HK-2 (cell line): ENCODE measurements around the gene ZNRD2.

Source experiments
- DNase-seq: peaks from one replicate; pipeline ENCODE4 v3.0.0-alpha.2; 2018; ENCODE audit not compliant: unreplicated experiment

The ZNRD2 gene

DNA sequence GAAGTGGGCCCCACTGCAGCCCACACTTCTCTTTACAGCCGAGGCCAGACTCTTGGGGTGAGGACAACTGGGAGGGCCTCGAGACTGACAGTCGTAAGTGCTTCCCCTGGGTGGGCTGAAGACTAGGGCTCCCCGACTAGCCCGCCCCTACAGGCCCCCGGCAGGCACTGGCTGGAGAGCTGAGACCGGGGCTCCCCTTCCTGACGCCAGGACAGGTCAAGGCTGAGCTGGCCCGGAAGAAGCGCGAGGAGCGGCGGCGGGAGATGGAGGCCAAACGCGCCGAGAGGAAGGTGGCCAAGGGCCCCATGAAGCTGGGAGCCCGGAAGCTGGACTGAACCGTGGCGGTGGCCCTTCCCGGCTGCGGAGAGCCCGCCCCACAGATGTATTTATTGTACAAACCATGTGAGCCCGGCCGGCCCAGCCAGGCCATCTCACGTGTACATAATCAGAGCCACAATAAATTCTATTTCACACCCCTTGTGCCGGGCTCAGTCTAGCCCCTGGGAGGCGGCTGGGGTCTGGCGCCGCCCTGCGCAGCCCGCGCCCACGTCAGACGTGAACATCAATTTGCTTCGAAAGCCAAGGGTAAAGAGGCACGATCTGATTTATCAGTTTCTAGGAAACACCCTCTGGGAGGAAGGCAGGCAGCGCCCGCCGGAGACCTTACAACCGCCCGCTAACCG, 31.9 kb upstream of the ZNRD2 start:
- DNase-seq: no peak

DNA sequence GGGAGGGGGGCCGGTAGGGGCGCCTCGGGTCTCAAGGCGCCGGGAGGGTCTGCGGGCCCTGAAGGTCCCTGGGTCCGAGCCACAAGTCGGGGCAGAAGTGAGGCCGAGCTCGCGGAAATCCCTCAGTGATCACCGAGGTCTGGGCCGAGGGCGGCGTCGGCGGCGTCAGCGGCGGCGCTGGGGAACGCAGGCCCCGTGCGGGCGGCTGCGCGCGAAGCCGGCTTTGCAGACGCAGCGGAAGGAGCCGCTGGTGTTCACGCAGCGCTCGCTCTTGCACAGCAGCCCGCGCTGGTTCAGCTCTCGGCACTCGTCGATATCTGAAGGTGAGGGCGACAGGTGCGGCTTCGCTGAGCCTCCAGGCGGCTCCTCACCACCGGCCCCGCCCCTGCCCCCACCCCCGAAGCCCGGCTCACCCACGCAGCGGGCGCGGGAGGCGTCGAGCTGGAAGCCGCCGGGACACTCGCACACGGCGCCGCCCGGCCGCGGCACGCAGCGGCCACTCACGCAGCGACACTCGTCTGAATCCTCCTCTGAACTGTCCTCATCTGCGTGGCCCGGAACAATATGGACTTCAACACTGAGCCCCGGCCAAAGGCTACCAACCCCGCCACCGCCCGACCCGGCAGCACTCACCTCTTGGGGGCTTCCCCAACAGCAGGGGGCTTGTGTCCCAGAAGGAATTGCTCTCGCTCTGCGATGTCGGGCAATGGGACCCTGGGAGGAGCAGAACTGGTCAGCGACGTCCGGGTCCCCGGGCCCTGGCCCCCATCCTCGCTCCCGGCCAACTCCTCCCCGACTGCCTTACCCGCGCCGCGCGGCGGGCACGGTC, 31.1 kb upstream of the ZNRD2 start:
- no peak for DNase-seq

DNA sequence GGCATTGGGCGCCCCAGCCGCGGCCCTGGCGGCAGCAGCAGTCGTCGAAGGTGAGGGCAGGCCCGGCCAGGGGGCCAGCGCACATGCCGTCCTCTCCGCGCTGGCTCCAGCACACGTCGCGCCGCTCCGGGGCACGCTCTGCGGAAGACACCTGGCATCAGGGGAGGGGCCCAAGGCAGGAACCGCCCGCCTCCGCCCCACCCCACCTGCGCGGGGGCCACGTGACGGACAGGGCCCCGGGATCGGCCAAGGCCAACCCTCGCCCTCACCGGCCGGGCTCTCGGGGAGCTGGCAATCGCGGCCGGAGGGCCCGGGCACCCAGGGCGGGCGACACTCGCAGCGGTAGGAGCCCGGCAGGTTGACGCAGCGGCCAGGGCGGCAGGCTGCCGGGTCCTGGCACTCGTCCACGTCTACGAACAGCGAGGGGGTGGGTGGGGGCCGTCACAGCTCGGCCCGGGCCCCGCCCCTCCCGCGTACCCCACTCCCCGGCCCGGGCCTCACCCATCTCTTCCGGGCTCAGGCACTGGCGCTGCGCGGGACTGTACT, 30.5 kb upstream of the ZNRD2 start:
- no peak for DNase-seq

DNA sequence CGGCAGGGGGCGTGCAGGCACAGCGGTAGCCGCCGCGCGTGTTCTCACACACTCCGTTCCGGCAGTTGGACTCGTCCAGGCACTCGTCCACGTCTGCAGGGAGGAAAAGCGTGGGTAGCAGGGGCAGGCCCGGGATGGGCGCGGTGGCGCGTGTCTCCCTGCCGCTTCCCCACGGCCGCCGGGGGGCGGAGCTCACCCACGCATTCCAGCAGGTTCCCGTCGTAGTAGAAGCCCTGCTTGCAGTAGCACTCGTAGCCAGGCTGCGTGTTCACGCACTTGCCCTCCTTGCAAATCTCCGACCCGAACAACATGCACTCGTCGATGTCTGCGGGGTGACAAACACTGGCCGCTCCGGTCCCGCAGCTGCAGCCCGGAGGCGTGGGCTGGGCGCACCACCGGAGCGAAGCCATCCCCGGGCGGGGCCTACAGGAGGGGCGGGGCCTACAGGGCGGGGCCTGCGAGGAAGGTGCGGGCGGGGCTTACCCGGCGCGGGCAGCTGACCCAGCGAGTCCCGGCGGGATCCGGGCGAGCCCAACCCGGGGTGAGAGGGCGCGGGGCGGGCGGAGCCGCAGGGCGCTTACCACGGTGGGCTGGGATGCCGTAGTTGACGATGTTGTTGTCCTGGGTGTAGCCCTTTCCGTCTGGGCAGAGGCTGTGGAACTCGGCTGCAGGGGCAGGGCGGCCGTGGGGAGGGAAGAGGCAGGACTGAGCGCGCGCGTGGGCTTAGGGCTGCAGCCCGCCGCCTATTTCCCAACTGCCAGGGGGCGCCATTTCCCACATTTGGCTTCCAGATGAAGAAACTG, 29.8 kb upstream of the ZNRD2 start:
- peak; percentile 86 for DNase-seq

GRCh38 chr11:65541093-65541982, 28.9 kb upstream of the ZNRD2 start:
- no peak for DNase-seq

DNA sequence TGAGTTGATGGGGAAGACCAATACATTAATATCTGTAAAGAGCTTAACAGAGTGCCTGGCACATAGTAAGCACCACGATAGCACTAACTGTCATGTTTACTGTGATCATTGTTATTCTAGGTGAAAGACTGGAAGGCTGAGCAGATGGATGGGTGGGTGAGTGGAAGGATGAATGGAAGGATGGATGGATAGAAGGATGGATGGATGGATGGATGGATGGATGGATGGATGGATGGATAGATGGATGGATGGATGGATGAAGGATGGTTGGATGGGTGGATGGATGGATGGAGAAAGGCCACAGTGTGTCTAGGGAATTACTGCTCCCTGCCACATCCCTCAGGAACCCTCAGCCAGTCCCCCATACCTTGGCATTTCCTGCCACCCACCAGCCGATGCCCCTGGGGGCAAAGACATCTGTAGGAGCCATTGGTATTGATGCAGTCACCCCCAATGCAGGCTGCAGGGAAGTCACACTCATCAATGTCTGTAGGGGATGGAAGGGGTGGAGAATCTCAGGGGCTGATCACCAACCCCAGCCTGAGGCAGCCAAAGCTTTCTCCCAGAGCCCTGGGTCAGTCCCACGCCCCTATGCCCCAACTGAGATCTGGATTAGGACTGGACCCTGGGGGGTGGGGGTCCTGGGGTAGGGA, 27.4 kb upstream of the ZNRD2 start:
- no peak for DNase-seq

DNA sequence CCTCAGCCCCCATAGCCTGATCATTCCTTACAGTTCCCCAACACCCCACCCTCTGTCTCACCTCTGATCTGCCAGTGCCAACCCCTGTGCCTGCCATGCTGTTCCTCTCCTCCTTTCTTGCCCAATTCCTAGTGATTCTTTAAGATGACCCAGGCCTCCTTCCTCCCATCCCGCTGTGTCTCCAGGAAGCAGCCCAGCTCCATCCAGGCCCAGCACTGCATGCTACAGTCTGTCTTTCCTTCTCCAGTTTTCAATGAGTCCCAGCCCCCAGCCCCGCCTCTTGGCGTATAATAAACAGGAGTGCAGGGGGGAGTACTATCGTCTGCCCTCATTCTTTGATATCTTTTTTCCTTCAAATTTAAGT, 24.4 kb upstream of the ZNRD2 start:
- DNase-seq: no peak

DNA sequence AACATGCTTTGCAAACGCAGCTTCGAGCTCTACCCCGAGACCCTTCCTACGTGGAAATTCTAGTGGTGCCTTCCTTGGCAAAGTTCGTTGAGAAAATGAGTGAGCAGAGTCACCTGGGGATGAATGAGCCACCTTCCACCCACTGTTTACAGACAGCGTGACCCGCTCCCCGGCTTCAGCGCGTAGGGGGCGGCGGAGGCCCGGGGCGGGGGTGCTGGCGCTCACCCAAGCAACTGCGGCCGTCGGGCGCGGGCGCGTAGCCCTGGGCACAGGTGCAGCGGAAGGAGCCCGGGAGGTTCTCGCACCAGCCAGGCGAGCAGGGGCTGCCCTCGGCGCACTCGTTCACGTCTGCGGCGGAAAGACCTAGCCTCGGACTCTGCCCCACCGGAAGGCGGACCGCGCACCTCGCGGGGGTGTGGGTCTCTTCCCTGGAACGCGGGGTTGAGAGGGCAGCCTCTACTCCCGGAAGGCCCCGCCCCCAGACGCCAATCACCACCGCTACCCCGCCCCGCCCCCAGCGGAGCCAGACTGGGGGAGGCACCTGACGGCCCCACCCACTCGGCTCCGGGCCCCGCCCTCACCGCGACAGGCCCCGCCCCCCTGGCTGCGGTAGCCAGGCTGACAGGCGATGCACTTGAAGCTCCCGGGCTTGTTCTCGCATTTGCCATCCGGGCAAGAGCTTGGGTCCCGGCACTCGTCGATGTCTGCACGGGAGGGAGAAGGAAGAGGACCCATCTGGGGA, 23.9 kb upstream of the ZNRD2 start:
- DNase-seq: no peak

DNA sequence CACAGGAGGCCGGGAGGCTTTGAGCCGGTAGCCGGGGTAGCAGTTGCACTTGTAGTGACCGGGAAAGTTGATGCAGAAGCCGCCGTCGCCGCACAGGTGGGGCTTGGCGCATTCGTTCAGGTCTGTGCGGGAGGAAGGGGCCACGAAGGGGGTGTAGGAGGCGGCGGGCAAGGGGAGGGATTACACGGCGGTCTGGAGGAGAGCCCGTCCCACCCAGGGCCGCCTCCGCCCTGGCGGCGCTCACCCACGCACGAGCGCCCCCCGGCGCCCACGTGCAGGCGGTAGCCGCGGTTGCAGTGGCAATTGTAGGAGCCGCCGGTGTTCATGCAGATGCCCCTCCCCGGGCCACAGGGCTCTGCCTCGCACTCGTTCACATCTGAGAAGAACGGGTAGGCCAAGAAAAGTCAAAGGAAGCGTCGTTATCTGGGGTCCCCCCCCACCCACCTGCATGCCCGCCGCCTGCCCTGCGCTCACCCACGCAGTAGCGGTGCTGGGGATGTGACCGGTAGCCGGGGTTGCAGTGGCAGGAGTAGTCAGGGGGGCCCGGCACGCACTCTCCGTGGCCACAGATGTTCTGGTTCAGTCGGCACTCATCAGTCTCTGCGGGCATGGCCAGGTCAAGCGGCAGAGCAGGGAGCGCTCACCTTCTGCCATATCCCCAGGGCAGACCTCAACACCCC, 22.7 kb upstream of the ZNRD2 start:
- DNase-seq: no peak

DNA sequence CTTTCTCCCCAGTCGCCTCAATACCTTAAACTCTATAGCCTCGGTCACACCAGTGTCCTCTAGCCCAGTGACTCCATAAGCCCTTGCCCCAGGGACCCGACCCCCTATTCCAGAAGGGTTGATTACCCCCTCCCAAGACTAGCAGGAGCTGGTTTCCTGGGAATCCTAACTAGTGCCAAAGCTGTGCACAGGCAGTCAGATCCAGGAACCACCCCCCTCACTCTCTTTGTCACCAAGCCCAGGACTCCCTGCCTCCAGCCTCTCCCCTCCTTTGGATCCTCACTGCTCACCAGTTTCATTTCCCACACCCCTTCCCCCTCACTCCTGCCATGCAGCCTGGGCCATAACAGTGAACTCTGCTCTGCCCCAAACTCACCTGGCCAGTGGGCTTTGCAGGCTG, 21.9 kb upstream of the ZNRD2 start:
- DNase-seq: no peak

DNA sequence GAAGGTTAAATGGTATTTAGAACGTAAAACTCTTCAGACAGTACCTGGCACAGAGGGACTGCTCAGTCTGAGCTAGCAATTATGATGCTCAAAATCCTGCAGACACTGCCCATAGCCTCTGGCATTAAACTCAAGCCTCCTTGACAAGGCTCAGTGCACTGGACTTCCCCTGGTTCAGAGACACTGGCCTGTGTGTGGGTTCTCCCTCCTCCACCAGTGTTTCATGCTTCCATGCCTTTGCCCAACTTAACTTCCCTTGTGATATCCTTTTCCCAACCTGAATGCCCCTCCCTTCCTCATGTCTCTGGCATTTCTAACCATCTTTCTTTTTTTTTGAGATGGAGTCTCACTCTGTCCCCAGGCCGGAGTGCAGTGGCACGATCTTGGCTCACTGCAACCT, 21.2 kb upstream of the ZNRD2 start:
- no peak for DNase-seq

GRCh38 chr11:65551572-65552387, 18.5 kb upstream of the ZNRD2 start:
- DNase-seq: peak; percentile 51

GRCh38 chr11:65552388-65552951, 17.8 kb upstream of the ZNRD2 start:
- DNase-seq: no peak

GRCh38 chr11:65553301-65554001, 16.8 kb upstream of the ZNRD2 start:
- no peak for DNase-seq

GRCh38 chr11:65554057-65554818, 16.0 kb upstream of the ZNRD2 start:
- no peak for DNase-seq

GRCh38 chr11:65554842-65555430, 15.3 kb upstream of the ZNRD2 start:
- no peak for DNase-seq
